Right lobe of liver (tissue), 6 donors: Measurements from ENCODE around the gene CAD. TPM values are rescaled to one million over a fixed set of nuclear protein-coding genes. Genes with fewer than 3 reads are reported as not detected.
A peak's percentile ranks its signal among the peaks of the same experiment; 100 is the strongest.

Source experiments
- ATAC-seq, 4 donors: fragments of 200-7000 bp; cut with Tn5 transposase; one replicate each; pipeline ENCODE4 v1.9.1; 2020; ENCODE audit warnings: mild to moderate bottlenecking in 4 of 4, moderate library complexity in 4 of 4
- DNase-seq, 3 donors: peaks; one replicate each; pipeline ENCODE4 v3.0.0-alpha.2; 2020
- H3K27ac ChIP-seq, 3 donors: fragments of 200-600 bp; one replicate each; pipeline ENCODE4 v1.8.0; 2022
- H3K27me3 ChIP-seq, 2 donors: fragments of 200-600 bp; one replicate each; pipeline ENCODE4 v1.8.0; 2022
- H3K36me3 ChIP-seq, 4 donors: fragments of 200-600 bp; sonication (generic) in 1 of 4; one replicate each; pipeline versions ENCODE4 v1.5.1 to v1.8.0; 2017 to 2022; ENCODE audit warnings: control low read depth in 1 of 4
- H3K4me1 ChIP-seq, 4 donors: fragments of 200-600 bp; sonication (generic) in 1 of 4; one replicate each; pipeline versions ENCODE4 v1.5.1 to v1.8.0; 2017 to 2022; ENCODE audit warnings: control low read depth in 1 of 4
- H3K4me3 ChIP-seq, 3 donors: fragments of 200-600 bp; one replicate each; pipeline ENCODE4 v1.8.0; 2022
- H3K9me3 ChIP-seq, 4 donors: fragments of 200-600 bp; sonication (generic) in 1 of 4; one replicate each; pipeline versions ENCODE4 v1.5.1 to v1.8.0; 2017 to 2022; ENCODE audit warnings: control low read depth in 1 of 4
- POLR2A ChIP-seq: fragments of 450-650 bp; IDR thresholded peaks from one replicate; pipeline ENCODE4 v1.6.1; 2017; ENCODE audit warnings: antibody characterized with exemption, mild to moderate bottlenecking
- WGBS: methylation state at CpG from one replicate; pipeline ENCODE4 v1.1.6; 2018; ENCODE audit warnings: low coverage, low lambda C conversion rate; ENCODE audit not compliant: insufficient coverage; ENCODE audit errors: missing lambda C conversion rate; 5-methylcytosine and 5-hydroxymethylcytosine counted together
- intact Hi-C, 2 donors: fragments of 100-400 bp; cut with DNase I; formaldehyde crosslinking; loops; one replicate each; pipeline versions ENCODE4 v1.11.2 to v1.14.1; 2022
- total RNA-seq, 6 experiments: library from RNA; depleted of rRNA in 2 of 6; stranded (reverse); fragments of >200 nt in 2 of 6; fragmentation: NEBNext Ultra II Directional in 3 of 6; extraction: Animal tissue kit (Norgen Biotek cat#: 25700) in 3 of 6; gene quantifications; one replicate each; pipeline versions ENCODE4 v1.1.0 to v1.2.4, GENCODE V29; 2016 to 2023
- TF ChIP-seq, protein P1 (sequence below), 4 donors: fragments of 200-600 bp in 3 of 4; fragments of 450-650 bp in 1 of 4; IDR thresholded peaks; one replicate each; pipeline versions ENCODE4 v1.5.1 to v1.8.0; 2016 to 2022; ENCODE audit warnings: antibody characterized with exemption in 4 of 4, mild to moderate bottlenecking in 2 of 4
- donor health status: DM: no; HTN: yes; CAD: no.
- donor health status: DM: no; HTN: no; CAD: no.
- donor health status: DM: no; HTN: no; CAD: no.
- donor health status: DM: no; HTN: yes; CAD: no.
- donor health status: DM: no; HTN: yes; CAD: no.

Gene CAD
- total RNA-seq, 6 experiments from 2014 or later: 12.3 to 24.0 (median 16.3) TPM

DNA sequence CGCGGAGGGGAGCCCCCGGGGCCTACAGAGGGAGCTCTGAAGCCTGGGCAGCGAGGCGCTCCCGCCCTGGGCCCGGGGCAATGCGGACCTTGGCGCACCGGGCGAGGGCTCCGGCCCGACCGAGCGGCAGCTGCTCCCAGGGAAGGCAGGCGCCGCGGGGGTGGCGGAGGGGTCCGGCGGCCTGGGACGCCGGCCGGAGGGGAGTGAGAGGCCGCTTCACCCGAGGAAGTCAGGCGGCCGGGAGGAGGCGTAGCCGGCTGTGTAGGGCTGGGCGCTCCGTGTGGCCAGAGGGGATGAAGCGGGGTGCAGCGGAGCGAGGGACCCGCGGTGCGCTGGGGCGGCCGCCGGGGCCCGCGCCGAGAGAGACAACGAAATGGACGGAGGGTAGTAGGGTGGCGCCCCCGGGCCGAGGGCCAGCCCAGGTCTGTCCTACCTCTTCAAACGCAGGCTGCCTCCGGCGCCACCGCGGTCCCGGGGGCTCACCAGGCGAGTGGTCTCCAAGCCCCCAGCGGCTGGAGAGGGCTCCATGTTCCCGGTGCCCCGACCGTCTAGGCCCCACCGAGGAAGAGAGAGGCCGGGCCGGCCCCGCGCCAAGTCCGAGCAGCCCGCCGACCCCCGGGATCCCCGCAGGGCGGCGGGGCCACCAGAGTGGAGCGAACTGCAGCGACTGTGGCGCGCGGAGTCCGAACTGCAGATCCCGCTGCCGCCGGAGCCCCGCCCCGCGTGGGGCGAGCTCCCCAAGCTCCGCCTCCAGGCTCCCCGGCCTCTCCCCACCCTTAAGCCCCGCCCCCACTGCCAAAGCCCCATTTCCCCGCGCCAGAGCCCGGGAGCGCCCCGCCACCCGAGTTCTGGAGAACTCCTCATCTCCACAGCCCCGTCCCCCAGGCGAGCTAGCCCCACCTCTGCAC is 45.5 kb downstream of the CAD start, which contains the start of gene SLC30A3:
Gene SLC30A3 (minus strand): TSS at position 669 of the 908 bp plus-strand sequence. CDS start 141 bp downstream, at position 528.
- Histone ChIP-seq H3K27me3 (peaks cover 0 to 27% of the 10 kb centered on the region in 2 donors), H3K9me3 (no peaks in the 10 kb centered on the region), H3K4me3 (peak within 1 kb of the TSS; percentile 25 to 51 (median 39)), H3K4me1 (peaks cover 0 to 31% (median 2%) of the 10 kb centered on the region in 4 donors), H3K36me3 (no peaks in the 10 kb centered on the region), H3K27ac (no peak within 1 kb of the TSS)
- DNase-seq (peak; percentile 70 to 72 (median 71)), ATAC-seq (peak; percentile 86 to 89 (median 88))
- intact Hi-C loops: no loop called here
- 5% methylated on average over 11 of the region's 96 CpGs for WGBS
- no peak for TF ChIP-seq POLR2A
- TF ChIP-seq, protein P1, sequence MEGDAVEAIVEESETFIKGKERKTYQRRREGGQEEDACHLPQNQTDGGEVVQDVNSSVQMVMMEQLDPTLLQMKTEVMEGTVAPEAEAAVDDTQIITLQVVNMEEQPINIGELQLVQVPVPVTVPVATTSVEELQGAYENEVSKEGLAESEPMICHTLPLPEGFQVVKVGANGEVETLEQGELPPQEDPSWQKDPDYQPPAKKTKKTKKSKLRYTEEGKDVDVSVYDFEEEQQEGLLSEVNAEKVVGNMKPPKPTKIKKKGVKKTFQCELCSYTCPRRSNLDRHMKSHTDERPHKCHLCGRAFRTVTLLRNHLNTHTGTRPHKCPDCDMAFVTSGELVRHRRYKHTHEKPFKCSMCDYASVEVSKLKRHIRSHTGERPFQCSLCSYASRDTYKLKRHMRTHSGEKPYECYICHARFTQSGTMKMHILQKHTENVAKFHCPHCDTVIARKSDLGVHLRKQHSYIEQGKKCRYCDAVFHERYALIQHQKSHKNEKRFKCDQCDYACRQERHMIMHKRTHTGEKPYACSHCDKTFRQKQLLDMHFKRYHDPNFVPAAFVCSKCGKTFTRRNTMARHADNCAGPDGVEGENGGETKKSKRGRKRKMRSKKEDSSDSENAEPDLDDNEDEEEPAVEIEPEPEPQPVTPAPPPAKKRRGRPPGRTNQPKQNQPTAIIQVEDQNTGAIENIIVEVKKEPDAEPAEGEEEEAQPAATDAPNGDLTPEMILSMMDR (IDR thresholded peaks at IDR 0.05): no peak

GRCh38 chr2:27263287-27264252 is 46.4 kb downstream of the CAD start:
- ATAC-seq (no peak), DNase-seq (no peak)
- Histone ChIP-seq H3K4me1 (peaks cover 0 to 31% (median 2%) of the 10 kb centered on the region in 4 donors), H3K9me3 (no peaks in the 10 kb centered on the region), H3K27me3 (peaks cover 0 to 27% of the 10 kb centered on the region in 2 donors), H3K27ac (no peak overlapping the region), H3K36me3 (no peaks in the 10 kb centered on the region), H3K4me3 (peak overlapping the region; percentile 25 to 51 (median 39))
- WGBS: 2% methylated on average over 26 of the region's 46 CpGs
- intact Hi-C loops: no loop called here
- TF ChIP-seq POLR2A: no peak
- TF ChIP-seq, protein P1 (IDR thresholded peaks at IDR 0.05): no peak

DNA sequence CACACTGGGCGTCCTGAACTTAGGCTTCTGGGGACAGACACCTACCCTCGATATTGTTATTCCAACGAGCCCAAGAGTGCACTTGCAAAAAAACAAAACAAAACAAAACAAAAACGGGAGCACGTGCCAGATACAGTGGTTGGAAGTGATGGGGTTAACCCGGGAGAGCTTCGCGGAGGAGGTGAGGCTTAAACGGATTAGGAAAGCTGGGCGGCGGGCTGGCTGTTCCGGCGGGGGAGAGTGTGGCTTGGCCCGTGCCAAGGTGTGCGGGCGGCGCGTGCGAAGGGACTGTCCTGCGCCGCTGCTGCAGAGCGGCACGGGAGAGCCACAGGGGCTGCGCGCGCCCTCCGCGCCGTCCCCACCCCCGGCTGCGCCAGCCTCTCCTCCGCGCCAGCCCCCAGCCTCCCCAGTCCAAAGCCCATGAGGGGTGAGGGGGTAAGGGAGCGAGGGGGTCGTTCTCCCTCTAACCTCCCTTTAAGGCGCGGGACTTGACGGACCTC is 47.1 kb downstream of the CAD start:
- ATAC-seq (peak; percentile 20 to 36 (median 28)), DNase-seq (no peak)
- Histone ChIP-seq H3K36me3 (no peaks in the 10 kb centered on the region), H3K27me3 (peaks cover 0 to 27% of the 10 kb centered on the region in 2 donors), H3K9me3 (no peaks in the 10 kb centered on the region), H3K4me1 (peaks cover 0 to 31% (median 2%) of the 10 kb centered on the region in 4 donors), H3K27ac (no peak overlapping the region), H3K4me3 (peak overlapping the region in 1 of 3 donors; percentile 14)
- TF ChIP-seq, protein P1 (IDR thresholded peaks at IDR 0.05): no peak
- TF ChIP-seq POLR2A: no peak
- WGBS: 0% methylated on average over 13 of the region's 38 CpGs
- intact Hi-C loops: no loop called here
